Tibial nerve (tissue), 3 donors: ENCODE measurements around the gene TRPM2.

ENCODE experiments used
- POLR2A ChIP-seq, 2 donors: fragments of 450-650 bp; IDR thresholded peaks; one replicate each; pipeline ENCODE4 v1.6.1; 2017; ENCODE audit warnings: antibody characterized with exemption in 2 of 2, mild to moderate bottlenecking in 2 of 2, moderate library complexity in 2 of 2
- TF ChIP-seq, protein P1 (sequence below), 5 experiments: fragments of 200-600 bp in 3 of 5; fragments of 450-650 bp in 2 of 5; sonication (generic) in 3 of 5; IDR thresholded peaks; one replicate each; pipeline ENCODE4 v1.5.1; 2016 to 2019; ENCODE audit warnings: antibody characterized with exemption in 5 of 5, mild to moderate bottlenecking in 3 of 5, moderate library complexity in 2 of 5

DNA sequence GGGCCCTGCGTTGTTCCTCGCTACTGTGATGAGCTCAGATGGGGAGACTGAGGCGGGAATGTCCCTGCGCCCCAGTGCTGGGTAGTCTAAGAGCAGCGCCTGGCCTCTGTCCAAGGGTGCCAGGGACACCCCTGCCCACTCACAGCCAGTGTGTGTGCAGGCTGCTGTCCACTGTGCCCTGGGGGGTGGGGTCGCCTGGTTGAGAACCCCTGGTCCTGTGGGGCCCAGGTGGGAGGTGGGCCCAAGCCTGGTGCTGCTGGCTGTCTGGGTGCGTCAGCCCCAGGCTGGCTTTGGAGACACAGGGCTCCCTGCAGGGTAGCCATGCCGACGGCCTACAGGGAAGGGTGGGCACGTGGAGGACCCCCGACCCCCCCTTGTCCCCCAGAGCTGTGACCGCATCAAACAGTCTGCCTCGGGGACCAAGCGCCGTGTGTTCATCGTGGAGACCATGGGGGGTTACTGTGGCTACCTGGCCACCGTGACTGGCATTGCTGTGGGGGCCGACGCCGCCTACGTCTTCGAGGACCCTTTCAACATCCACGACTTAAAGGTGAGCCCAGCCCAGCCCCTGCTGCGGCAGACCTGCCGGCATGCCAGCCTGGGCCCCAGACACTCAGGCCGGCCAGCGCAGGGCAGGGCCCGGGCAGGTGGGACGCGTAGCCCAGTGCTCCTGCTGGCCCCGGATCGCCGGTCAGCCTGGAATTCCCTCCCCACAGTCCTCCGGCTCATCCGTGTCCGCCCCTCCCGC is 29.1 kb upstream of the TRPM2 start:
- TF ChIP-seq, protein P1, sequence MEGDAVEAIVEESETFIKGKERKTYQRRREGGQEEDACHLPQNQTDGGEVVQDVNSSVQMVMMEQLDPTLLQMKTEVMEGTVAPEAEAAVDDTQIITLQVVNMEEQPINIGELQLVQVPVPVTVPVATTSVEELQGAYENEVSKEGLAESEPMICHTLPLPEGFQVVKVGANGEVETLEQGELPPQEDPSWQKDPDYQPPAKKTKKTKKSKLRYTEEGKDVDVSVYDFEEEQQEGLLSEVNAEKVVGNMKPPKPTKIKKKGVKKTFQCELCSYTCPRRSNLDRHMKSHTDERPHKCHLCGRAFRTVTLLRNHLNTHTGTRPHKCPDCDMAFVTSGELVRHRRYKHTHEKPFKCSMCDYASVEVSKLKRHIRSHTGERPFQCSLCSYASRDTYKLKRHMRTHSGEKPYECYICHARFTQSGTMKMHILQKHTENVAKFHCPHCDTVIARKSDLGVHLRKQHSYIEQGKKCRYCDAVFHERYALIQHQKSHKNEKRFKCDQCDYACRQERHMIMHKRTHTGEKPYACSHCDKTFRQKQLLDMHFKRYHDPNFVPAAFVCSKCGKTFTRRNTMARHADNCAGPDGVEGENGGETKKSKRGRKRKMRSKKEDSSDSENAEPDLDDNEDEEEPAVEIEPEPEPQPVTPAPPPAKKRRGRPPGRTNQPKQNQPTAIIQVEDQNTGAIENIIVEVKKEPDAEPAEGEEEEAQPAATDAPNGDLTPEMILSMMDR (IDR thresholded peaks at IDR 0.05): no peak
- no peak for TF ChIP-seq POLR2A (IDR thresholded peaks at IDR 0.05)
